ENCODE data around the gene TOMM20. TPM values are rescaled to one million over a fixed set of nuclear protein-coding genes. Genes with fewer than 3 reads are reported as not detected.
"Not testable (repeated sequence)": the region's sequence is repeated elsewhere in the genome, so short reads cannot be mapped to it uniquely, and the experiment has no call there.

Gene TOMM20
- total RNA-seq, 1 donor from 2014 or later: 105 TPM

DNA sequence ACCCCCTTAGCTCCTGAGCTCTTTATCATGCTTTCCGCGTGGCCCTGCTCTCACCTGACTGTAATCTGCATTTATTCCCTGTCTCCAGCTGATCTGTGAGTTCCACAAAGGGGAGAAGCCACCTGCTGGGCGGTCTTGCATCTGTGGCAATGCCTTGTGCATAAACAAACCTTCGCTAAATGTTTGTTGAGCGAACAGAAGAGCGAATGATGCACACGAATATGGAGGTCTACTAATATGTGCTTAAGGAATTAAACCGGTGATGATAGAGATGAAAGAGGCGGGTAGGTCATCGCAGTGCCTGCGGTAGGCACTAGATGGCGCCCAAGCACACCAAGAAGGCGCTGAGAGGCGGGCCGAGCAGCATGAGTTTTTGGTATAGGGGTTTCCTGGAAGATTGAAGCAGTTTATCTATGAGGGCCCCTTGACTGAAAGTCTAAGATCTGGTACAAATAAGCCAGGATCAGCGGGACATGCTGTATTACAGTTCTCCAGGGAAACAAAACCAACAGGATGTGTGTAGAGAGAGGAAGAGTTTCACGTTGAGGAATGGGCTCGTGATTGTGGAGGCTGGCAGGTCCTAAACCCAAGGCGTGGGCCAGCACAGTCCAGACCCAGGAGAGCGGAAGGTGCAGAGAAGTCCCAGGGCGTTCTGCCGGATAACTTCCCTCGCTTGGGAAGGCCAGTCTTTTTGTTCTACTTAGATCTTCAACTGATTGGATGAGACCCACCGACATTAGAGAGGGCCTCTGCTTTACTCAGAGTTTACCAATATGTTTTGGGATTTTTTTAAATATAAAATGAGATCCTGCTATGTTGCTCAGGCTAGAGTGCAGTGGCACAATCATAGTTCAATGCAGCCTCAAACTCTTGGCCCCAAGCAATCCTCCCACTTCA is 34.7 kb downstream of the TOMM20 start:
- H3K9me3 Mint-ChIP-seq: no peaks in the 10 kb centered on the region

DNA sequence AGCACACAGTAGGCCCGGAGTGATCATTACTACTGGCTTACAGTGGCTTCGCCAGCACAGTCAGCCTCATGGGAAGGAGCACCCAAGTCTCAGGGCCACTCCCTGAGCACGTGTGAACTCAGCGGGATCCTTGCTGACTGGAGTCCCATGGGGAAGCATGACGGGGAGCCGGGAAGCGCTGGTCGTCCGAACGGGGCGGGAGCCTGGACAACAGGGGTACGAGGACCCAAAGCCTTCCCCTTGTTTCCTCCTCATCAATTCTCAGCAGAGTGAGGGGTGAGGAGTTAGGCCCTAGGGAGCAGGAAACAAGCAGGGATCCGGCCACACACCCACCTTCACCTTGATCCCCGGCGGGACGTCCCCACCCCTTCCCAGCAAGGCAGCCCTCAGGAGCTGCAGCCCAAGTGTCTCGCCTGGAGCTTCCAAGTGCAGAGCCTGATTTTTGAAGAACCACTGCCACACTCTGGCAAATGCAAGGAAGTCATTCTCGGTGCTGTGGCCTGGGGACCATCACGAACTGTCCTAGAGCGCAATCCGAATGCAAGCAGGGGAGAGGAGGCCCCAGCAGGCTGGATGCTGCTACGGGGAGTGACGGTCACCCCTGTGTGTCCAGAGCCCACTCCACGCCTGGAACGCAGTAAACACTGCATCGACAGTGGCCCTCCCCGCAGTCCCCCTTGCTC is 35.5 kb downstream of the TOMM20 start:
- H3K9me3 Mint-ChIP-seq: no peaks in the 10 kb centered on the region
- DNase-seq (ENCODE audit: low spot score): no peak
- peaks cover 12% of the 10 kb centered on the region for H3K4me1 Mint-ChIP-seq (ENCODE audit: low read depth)
- no peak overlapping the region for H3K27ac Mint-ChIP-seq
- H3K36me3 Mint-ChIP-seq (ENCODE audit: low read depth): no peaks in the 10 kb centered on the region
- no peak overlapping the region for H3K4me3 Mint-ChIP-seq (ENCODE audit: low read depth)
- H3K27me3 Mint-ChIP-seq (ENCODE audit: low read depth): peaks cover 1% of the 10 kb centered on the region
- intact Hi-C loops (cut with micrococcal nuclease): no loop called here

More for the DNA sequence above, 34.7 kb downstream of the TOMM20 start:
- peaks cover 1% of the 10 kb centered on the region for H3K27me3 Mint-ChIP-seq (ENCODE audit: low read depth)
- peaks cover 12% of the 10 kb centered on the region for H3K4me1 Mint-ChIP-seq (ENCODE audit: low read depth)
- intact Hi-C loops (cut with micrococcal nuclease): no loop called here
- H3K27ac Mint-ChIP-seq: peak overlapping the region; percentile 46
- peak; percentile 76 for DNase-seq (ENCODE audit: low spot score)
- H3K36me3 Mint-ChIP-seq (ENCODE audit: low read depth): no peaks in the 10 kb centered on the region
- no peak overlapping the region for H3K4me3 Mint-ChIP-seq (ENCODE audit: low read depth)

DNA sequence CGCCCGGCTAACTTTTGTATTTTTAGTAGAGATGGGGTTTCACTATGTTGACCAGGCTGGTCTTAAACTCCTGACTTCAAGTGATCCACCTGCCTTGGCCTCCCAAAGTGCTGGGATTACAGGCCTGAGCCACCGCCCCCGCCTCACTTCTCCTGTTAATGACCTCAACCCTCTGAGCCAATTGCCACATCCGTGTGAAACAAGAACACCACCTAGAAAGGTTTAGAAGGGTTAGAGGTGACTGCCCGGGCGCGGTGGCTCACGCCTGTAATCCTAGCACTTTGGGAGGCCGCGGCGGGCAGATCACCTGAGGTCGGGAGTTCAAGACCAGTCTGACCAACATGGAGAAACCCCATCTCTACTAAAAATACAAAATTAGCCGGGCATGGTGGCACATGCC is 36.2 kb downstream of the TOMM20 start:
- DNase-seq (ENCODE audit: low spot score); H3K4me3 Mint-ChIP-seq (ENCODE audit: low read depth); H3K27me3 Mint-ChIP-seq (ENCODE audit: low read depth); intact Hi-C loops (cut with micrococcal nuclease); H3K36me3 Mint-ChIP-seq (ENCODE audit: low read depth); H3K9me3 Mint-ChIP-seq; H3K27ac Mint-ChIP-seq: not testable (repeated sequence)
- peaks cover 15% of the 10 kb centered on the region for H3K4me1 Mint-ChIP-seq (ENCODE audit: low read depth)

DNA sequence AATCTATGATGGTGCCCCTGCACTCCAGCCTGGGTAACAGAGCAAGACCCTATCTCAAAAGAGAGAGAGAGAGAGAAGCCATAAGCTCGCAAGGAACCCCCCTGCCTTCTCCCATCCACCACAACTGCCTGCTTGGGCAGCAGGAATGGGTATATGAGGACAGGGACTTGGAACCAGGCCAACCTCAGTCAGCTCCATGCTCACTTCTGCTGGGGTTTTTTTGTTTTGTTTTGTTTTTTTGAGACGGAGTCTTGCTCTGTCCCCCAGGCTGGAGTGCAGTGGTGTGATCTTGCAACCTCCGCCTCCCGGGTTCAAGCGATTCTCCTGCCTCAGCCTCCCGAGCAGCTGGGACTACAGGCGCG is 36.6 kb downstream of the TOMM20 start:
- H3K27me3 Mint-ChIP-seq (ENCODE audit: low read depth); DNase-seq (ENCODE audit: low spot score); H3K36me3 Mint-ChIP-seq (ENCODE audit: low read depth); H3K9me3 Mint-ChIP-seq; H3K4me3 Mint-ChIP-seq (ENCODE audit: low read depth); H3K27ac Mint-ChIP-seq; intact Hi-C loops (cut with micrococcal nuclease): not testable (repeated sequence)
- H3K4me1 Mint-ChIP-seq (ENCODE audit: low read depth): peaks cover 15% of the 10 kb centered on the region

DNA sequence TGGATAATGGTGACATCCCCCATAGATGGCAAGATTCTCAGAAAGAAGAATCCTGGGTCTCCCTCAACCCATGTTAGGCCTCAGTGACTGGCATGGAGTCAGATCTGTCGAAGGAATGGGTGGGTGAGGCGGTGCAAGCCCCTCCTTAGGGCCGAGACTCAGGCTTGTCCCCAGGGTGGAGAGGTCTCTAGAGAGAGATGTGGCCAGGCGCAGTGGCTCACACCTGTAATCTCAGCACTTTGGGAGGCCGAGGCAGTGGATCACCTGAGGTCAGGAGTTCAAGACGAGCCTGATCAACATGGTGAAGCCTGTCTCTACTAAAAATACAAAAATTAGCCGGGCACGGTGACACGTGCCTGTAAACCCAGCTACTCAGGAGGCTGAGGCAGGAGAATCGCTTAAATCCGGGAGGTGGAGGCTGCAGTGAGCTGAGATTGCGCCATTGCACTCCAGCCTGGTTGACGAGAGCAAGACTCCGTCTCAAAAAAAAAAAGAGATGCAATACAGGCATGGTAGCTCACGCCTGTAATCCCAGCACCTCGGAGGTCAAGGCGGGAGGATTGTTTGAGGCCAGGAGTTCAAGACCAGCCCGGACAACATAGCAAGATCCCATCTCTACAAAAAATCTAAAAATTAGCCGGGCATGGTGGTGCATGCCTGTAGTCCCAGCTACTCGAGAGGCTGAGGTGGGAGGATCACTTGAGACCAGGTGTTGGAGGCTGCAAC is 37.2 kb downstream of the TOMM20 start:
- intact Hi-C loops (cut with micrococcal nuclease); H3K27me3 Mint-ChIP-seq (ENCODE audit: low read depth); H3K27ac Mint-ChIP-seq; H3K4me3 Mint-ChIP-seq (ENCODE audit: low read depth); H3K36me3 Mint-ChIP-seq (ENCODE audit: low read depth); DNase-seq (ENCODE audit: low spot score); H3K9me3 Mint-ChIP-seq: not testable (repeated sequence)
- peaks cover 15% of the 10 kb centered on the region for H3K4me1 Mint-ChIP-seq (ENCODE audit: low read depth)

DNA sequence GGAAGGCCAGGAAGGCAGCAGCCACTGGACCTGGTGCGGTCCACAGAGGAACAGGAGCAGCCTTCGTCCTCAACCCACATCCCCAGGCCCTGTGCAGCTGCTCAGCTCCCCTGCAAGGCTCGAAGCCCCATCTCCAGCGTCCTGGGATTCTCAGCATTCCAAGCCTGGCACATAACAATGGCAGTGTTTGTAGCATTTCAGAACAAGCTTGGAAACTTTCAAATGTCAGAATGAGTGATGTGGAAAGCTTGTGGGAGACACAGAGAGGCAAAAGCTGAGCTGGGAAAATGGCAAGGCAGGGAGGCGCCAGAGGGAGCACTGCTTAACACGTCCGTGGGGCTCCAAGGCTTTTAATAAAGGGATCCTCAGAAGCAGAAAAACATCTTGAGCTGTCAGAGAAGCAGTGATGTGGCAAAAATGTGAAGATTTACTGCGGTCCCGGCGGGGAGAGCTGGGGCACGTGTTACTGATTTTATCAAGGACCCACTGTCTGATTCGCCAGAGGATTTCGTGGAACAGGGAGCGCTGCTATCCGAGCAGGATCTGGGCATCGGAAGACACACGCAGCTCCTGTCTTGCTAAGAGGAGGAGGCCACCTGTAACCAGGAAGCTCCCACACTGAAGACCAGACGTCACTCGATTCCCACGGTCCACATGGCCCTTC is 38.1 kb downstream of the TOMM20 start:
- H3K4me3 Mint-ChIP-seq (ENCODE audit: low read depth): no peak overlapping the region
- no peaks in the 10 kb centered on the region for H3K9me3 Mint-ChIP-seq
- no peaks in the 10 kb centered on the region for H3K27me3 Mint-ChIP-seq (ENCODE audit: low read depth)
- no peaks in the 10 kb centered on the region for H3K36me3 Mint-ChIP-seq (ENCODE audit: low read depth)
- intact Hi-C loops (cut with micrococcal nuclease): no loop called here
- H3K4me1 Mint-ChIP-seq (ENCODE audit: low read depth): peaks cover 15% of the 10 kb centered on the region
- no peak overlapping the region for H3K27ac Mint-ChIP-seq
- DNase-seq (ENCODE audit: low spot score): no peak

DNA sequence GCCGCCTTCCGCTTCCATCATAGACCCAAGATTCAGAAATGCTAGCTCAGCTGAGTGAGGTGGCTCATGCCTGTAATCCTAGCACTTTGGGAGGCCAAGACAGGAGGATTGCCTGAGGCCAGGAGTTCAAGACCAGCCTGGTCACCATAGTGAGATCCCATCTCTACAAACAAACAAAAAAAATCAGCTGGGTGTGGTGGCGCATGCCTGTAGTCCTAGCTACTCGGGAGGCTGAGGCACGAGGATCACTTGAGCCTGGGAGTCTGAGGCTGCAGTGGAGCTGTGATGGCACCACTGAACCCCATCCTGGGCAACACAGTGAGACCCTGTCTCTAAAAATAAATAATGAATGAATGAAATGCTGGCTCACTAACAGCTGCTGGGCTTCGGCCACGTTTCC is 39.7 kb downstream of the TOMM20 start:
- H3K9me3 Mint-ChIP-seq: no peaks in the 10 kb centered on the region

DNA sequence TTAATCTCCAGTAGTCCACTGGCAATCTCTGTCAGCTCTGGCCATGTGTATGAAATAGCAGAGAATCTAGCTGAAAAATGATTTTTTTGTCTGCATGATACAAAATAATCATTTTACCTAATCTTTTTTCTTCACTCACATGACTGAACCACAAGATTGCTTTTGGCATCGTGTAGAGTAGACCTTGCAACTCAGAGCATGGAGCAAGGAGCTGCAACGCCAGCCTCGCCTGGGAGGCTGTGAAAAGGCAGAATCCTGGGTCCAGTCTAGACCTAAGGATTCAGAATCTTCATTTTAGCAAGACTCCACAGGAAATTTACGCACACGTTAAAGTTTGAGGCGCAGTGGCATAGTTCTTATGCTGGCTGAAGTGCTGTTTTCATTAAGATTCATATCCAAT is 40.2 kb downstream of the TOMM20 start:
- no peak for DNase-seq (ENCODE audit: low spot score)
- intact Hi-C loops (cut with micrococcal nuclease): no loop called here
- H3K27me3 Mint-ChIP-seq (ENCODE audit: low read depth): no peaks in the 10 kb centered on the region

More for the DNA sequence above, 39.7 kb downstream of the TOMM20 start:
- no peaks in the 10 kb centered on the region for H3K36me3 Mint-ChIP-seq (ENCODE audit: low read depth)
- no peak overlapping the region for H3K4me3 Mint-ChIP-seq (ENCODE audit: low read depth)
- H3K27ac Mint-ChIP-seq: no peak overlapping the region
- no peaks in the 10 kb centered on the region for H3K27me3 Mint-ChIP-seq (ENCODE audit: low read depth)
- intact Hi-C loops (cut with micrococcal nuclease): no loop called here
- peaks cover 15% of the 10 kb centered on the region for H3K4me1 Mint-ChIP-seq (ENCODE audit: low read depth)
- no peak for DNase-seq (ENCODE audit: low spot score)

DNA sequence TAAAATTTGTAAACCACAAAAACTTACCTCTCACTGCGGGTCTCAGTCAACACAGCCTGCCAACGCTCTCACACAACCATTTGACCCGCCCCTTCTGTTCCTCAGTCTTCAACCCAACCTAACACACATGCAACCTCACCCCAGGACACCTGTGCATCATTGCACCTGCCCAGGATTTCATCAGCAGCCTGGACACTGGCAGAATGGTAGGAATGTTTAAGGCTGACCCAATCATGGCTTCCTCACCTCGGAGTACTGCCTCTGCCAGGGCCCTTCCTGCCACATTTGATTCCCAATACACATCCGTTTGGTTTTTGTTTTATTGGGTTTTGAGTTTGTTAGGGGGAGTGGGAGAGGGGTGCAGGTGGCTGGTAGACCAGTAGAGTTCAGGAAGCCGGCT is 40.7 kb downstream of the TOMM20 start:
- no peak overlapping the region for H3K4me3 Mint-ChIP-seq (ENCODE audit: low read depth)

More for the DNA sequence above, 40.2 kb downstream of the TOMM20 start:
- no peak overlapping the region for H3K4me3 Mint-ChIP-seq (ENCODE audit: low read depth)
- H3K9me3 Mint-ChIP-seq: no peaks in the 10 kb centered on the region
- H3K27ac Mint-ChIP-seq: no peak overlapping the region
- H3K4me1 Mint-ChIP-seq (ENCODE audit: low read depth): peaks cover 16% of the 10 kb centered on the region
- H3K36me3 Mint-ChIP-seq (ENCODE audit: low read depth): no peaks in the 10 kb centered on the region

DNA sequence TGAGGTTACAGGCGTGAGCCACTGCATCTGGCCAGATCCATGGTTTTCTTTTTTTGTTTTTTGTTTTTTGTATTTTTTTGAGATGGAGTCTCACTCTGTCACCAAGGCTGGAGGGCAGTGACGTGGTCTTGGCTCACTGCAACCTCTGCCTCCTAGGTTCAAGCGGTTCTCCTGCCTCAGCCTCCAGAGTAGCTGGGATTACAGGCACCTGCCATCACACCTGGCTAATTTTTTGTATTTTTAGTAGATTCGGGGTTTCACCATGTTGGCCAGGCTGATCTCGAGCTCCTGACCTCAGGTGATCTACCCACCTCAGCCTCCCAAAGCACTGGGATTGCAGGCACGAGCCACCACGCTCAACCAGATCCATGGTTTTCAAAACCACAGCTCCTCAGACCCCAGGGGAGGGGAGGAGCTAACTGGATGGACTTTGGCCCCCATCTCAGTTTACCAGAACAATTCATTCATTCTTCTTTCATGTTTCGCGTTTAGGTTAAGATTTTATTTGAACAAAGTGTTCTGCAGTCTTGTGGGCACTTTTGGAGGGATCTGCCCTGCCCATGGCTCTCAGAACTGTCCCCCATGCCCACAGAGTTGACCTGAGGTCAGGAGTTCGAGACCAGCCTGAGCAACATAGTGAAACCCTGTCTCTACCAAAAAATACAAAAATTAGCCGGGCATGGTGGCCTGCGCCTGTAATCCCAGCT is 43.1 kb downstream of the TOMM20 start:
- H3K36me3 Mint-ChIP-seq (ENCODE audit: low read depth); H3K9me3 Mint-ChIP-seq; H3K27ac Mint-ChIP-seq; H3K27me3 Mint-ChIP-seq (ENCODE audit: low read depth); H3K4me3 Mint-ChIP-seq (ENCODE audit: low read depth); DNase-seq (ENCODE audit: low spot score); intact Hi-C loops (cut with micrococcal nuclease): not testable (repeated sequence)
- H3K4me1 Mint-ChIP-seq (ENCODE audit: low read depth): peaks cover 29% of the 10 kb centered on the region

More for the DNA sequence above, 40.7 kb downstream of the TOMM20 start:
- DNase-seq (ENCODE audit: low spot score): no peak
- H3K36me3 Mint-ChIP-seq (ENCODE audit: low read depth): no peaks in the 10 kb centered on the region
- no peaks in the 10 kb centered on the region for H3K27me3 Mint-ChIP-seq (ENCODE audit: low read depth)
- peaks cover 22% of the 10 kb centered on the region for H3K4me1 Mint-ChIP-seq (ENCODE audit: low read depth)
- peak overlapping the region; percentile 33 for H3K27ac Mint-ChIP-seq
- intact Hi-C loops (cut with micrococcal nuclease): no loop called here
- H3K9me3 Mint-ChIP-seq: no peaks in the 10 kb centered on the region

DNA sequence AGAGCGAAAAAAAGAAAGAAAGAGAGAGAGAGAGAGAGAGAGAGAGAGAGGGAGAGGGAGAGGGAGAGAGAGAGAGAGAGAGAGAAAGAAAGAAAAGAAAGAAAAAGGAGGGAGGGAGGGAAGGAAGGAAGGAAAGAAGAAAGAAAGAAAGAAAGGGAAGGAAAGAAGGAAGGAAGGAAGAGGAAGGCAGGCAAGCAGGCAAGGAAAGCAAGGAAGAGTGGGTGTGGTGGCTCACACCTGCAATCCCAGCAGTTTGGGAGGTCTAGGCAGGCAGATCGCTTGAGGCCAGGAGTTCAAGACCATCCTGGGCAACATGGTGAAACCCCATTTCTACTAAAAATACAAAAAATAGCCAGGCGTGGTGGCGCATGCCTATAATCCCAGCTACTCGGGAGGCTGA is 47.8 kb downstream of the TOMM20 start:
- DNase-seq (ENCODE audit: low spot score); intact Hi-C loops (cut with micrococcal nuclease); H3K27me3 Mint-ChIP-seq (ENCODE audit: low read depth); H3K4me3 Mint-ChIP-seq (ENCODE audit: low read depth); H3K9me3 Mint-ChIP-seq; H3K36me3 Mint-ChIP-seq (ENCODE audit: low read depth): not testable (repeated sequence)
- Mint-ChIP-seq H3K27ac (peak overlapping the region; percentile 34), H3K4me1 (ENCODE audit: low read depth) (peaks cover 30% of the 10 kb centered on the region)

DNA sequence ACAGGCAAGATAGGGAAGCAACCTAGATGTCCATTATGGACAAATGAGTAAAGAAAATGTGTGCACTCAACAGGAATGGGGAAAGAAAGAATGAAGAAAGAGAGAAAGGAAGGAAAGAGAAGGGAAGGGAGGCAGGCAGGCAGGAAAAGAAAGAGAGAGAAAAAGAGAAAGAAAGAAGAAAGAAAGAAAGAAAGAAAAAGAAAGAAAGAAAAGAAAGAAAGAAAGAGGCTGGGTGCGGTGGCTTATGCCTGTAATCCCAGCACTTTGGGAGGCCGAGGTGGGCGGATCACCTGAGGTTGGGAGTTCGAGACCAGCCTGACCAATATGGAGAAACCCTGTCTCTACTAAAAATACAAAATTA is 48.4 kb downstream of the TOMM20 start:
- H3K36me3 Mint-ChIP-seq (ENCODE audit: low read depth); H3K27me3 Mint-ChIP-seq (ENCODE audit: low read depth); DNase-seq (ENCODE audit: low spot score); H3K4me3 Mint-ChIP-seq (ENCODE audit: low read depth); H3K9me3 Mint-ChIP-seq; H3K27ac Mint-ChIP-seq; intact Hi-C loops (cut with micrococcal nuclease): not testable (repeated sequence)
- peaks cover 36% of the 10 kb centered on the region for H3K4me1 Mint-ChIP-seq (ENCODE audit: low read depth)

Data from activated T-helper 2 cell treated with anti-CD3 and anti-CD28 coated beads, Interferon-gamma antibody, Interleukin-2, Interleukin-4, amounts not matched to agents 10 μg/mL and 5 μg/mL and 100 μg/mL, durations not matched to agents 14 hours and 24 hours and 36 hours (primary cell).